Fibroblast of pulmonary artery (primary cell): Measurements from ENCODE around the gene TNFRSF14.
"Not testable (repeated sequence)": the region's sequence is repeated elsewhere in the genome, so short reads cannot be mapped to it uniquely, and the experiment has no call there.

ENCODE experiments used
- DNase-seq: peaks from one replicate; pipeline ENCODE4 v3.0.0-alpha.2; 2010; ENCODE audit warnings: low read depth
- H3K4me3 ChIP-seq: replicated peaks from 2 replicates; pipeline ENCODE4 v1.5.1; 2011; ENCODE audit warnings: low read depth, mild to moderate bottlenecking, control low read depth, low read length, moderate library complexity
- TF ChIP-seq, protein P1 (sequence below): IDR thresholded peaks from 2 replicates; pipeline ENCODE4 v1.5.1; 2011; ENCODE audit warnings: mild to moderate bottlenecking, control low read depth, low read length, inconsistent platforms; ENCODE audit errors: missing control alignments

The TNFRSF14 gene

DNA sequence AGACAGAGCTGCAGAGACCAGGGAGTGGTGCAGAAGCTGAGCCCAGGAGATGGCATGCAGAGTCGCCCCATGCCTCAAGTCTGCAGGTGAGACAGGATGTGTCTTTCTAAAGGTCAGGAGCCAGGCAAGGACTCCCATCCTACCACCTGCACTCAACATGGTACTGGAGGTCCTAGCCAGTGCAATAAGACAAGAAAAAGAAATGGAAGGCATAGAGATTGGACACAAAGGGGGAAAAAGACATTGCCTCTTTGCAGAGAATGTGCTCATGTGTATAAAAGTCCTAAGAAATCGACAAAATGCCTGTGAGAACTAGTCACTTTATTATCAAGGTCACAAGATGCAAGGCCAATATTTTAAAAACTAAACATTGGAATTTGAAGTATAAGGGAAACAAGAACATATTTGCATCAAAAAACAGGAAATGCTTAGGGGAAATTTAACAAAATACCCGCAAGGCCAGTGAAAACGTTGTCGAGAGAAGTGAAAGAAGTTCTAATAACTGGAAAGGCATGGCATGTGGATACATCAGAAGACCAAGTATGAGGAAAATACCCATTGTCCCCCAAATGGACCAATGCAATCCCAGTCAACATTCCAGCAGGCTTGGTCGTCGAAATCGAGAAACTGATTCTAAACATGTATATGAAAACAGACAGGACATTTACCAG, 17.2 kb downstream of the TNFRSF14 start:
- no peak overlapping the region for H3K4me3 ChIP-seq
- TF ChIP-seq, protein P1, sequence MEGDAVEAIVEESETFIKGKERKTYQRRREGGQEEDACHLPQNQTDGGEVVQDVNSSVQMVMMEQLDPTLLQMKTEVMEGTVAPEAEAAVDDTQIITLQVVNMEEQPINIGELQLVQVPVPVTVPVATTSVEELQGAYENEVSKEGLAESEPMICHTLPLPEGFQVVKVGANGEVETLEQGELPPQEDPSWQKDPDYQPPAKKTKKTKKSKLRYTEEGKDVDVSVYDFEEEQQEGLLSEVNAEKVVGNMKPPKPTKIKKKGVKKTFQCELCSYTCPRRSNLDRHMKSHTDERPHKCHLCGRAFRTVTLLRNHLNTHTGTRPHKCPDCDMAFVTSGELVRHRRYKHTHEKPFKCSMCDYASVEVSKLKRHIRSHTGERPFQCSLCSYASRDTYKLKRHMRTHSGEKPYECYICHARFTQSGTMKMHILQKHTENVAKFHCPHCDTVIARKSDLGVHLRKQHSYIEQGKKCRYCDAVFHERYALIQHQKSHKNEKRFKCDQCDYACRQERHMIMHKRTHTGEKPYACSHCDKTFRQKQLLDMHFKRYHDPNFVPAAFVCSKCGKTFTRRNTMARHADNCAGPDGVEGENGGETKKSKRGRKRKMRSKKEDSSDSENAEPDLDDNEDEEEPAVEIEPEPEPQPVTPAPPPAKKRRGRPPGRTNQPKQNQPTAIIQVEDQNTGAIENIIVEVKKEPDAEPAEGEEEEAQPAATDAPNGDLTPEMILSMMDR: no peak
- DNase-seq: no peak

DNA sequence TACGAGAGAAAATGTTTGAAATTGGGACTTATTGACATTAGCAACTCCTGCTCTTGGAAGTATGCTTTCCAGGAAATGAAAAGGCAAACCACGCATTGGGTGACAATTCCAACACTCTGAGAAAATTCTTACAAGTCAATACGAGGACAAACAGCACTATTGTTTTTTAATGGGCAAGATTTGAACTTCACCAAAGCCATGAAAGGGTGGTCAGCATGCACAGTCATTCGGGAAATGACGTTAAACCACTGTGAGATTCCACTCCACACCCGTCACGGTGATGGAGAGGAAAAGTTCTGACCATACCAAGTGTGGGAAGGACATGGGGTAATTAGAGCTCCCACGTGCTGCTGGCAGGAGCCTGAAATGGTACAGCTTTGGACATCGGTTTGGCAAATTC, 18.2 kb downstream of the TNFRSF14 start:
- H3K4me3 ChIP-seq: no peak overlapping the region
- DNase-seq: peak; percentile 26
- TF ChIP-seq, protein P1: no peak

DNA sequence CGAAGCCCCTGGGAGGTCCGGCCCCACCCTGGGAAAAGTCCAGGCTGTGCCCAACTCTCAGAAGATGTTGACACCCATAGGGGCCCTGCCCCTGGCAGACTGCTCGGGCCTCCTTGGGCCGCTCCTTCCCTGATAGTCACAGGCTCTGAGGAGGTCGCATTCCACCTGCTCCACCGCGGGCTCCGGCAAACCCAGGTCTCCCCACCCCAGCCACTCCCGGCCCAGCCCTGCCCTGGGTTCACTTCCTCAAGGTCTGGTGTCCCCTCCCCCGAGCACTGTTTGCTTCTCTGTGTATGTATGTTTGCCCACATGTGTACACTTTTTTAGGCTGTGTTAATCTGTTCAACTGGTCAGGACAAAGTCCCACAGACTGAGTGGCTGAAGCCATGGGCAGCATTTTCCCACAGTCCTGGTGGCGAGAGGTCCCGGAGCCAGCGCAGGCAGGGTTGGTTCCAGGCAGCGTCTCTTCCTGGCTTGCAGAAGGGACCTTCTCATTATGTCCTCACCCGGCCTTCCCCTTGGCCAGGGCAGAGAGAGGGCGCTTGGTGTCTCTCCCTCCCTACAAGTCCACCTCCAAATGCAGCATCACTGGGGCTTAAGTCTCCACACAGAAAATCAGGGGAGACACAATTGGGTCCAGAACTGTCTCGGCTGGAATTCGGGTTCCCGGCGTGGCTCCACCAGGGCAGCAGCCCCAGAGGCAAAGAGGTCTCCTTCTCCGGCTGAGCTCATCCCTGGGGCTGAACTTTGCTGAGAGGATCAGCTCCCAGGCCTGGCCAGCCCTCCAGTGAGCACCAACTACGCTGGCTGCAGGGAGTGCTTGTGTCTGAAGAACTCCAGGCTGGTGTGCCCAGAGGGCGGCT, 19.9 kb downstream of the TNFRSF14 start:
- no peak for DNase-seq
- TF ChIP-seq, protein P1: no peak

DNA sequence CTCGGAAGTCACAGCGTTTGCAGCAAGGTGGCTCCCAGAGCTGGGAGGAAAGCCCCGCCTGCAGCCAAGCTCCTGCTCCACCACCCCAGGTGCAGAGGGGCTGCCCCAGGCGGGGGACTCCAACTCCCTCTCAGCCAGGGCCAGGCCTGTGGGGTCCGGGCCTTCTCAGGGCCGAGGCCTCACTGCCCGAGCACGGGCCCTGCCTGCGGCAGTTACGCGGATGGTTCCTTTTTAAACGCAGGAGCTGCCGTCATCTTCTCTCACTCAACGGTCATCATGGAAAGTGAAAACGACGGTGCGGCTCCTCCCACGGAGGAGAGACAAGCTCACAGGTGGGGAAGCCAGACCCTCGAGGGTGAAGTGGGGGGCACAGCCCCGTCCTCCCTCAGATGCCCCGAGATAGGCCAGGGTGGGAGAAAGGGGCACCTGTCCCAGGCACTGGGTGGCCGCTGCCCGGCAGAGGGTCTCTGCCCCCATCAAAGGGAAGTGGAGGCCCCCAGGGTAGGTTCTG, 21.4 kb downstream of the TNFRSF14 start:
- DNase-seq, H3K4me3 ChIP-seq: not testable (repeated sequence)

More for the DNA sequence above, 19.9 kb downstream of the TNFRSF14 start:
- H3K4me3 ChIP-seq: no peak overlapping the region

DNA sequence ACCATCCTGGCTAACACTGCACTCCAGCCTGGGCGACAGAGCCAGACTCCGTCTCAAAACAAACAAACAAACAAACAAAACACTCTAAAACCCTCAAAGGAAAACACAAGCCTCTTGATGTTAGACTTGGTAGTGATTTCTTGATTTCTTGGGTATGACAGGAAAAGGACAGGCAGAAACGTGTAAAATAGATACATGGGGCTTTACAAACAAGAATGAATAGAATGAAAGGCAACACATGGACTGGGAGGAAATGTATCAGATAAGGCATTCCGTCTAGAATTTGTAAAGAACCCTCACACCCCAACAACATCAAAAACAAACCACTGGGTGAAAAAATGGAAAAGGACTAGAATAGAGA, 22.6 kb downstream of the TNFRSF14 start:
- H3K4me3 ChIP-seq: no peak overlapping the region
- no peak for DNase-seq
- TF ChIP-seq, protein P1: no peak

DNA sequence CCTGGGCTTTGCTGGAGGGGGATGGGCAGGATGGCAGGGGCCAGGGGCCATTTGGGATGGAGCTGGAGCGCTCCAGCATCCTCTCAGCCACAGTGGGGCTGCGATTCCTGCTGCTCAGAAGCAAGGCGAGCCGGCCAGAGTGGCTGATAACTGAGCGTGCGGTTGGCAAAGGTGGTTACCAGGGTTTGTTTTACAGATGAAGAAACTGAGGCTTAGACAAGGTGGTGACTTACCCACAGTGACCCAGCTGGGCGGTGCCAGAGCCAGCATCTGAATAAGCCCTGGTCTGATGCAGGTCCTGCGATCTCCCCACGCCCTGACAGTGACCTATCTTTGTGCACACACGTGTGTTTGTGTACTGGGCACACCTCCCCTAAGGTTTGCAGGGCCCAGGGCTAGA, 24.5 kb downstream of the TNFRSF14 start:
- DNase-seq: no peak
- TF ChIP-seq, protein P1: no peak
- H3K4me3 ChIP-seq: no peak overlapping the region

DNA sequence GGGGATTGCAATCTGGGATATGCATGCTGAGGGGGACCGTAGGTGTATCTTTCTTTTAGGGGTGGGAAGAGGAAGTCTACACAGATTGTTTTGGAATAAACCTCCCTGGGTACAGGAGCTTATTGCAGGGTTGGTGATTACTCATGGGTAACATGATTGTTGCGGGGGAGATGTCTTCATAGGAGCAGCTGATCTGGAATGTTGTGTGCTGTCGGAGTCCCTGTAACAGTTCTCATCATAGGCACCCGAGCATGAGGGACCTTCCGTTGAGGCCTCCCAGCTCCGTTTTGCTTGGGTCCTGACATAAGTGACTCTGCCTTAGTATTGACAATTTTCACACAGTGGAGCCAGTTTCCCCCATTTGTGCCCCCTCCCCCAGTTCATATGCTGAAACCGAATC, 26.2 kb downstream of the TNFRSF14 start:
- DNase-seq: peak; percentile 28
- TF ChIP-seq, protein P1: no peak
- no peak overlapping the region for H3K4me3 ChIP-seq
